ENCODE measurements around the gene TAF11L3.
"Not testable (repeated sequence)": the region's sequence is repeated elsewhere in the genome, so short reads cannot be mapped to it uniquely, and the experiment has no call there.

GRCh38 chr5:17486464-17487173, 31.5 kb upstream of the TAF11L3 start:
- TF ChIP-seq CTCF (IDR thresholded peaks at IDR 0.05; ENCODE audit: extremely low read depth in 1 of 2, insufficient read depth in 1 of 2, low read depth in 1 of 2, low read length in 2 of 2); EZH2 (IDR thresholded peaks at IDR 0.05; ENCODE audit: borderline replicate concordance, low read depth, low read length, severe bottlenecking); FOS (IDR thresholded peaks at IDR 0.05; ENCODE audit: borderline replicate concordance, insufficient read depth, low read length); POLR2AphosphoS5 (IDR thresholded peaks at IDR 0.05; ENCODE audit: insufficient read depth, low read depth, low read length); MAX (IDR thresholded peaks at IDR 0.05; ENCODE audit: insufficient read depth, insufficient read length): not testable (repeated sequence)

All from endothelial cell of umbilical vein (primary cell).